ENCODE results near the gene GPS1. TPM values are rescaled to one million over a fixed set of nuclear protein-coding genes. Genes with fewer than 3 reads are reported as not detected.

Gene GPS1
- total RNA-seq, 1 donor from 2014 or later = 84.2 TPM

- DNase-seq = no peak
Observed at GRCh38 chr17:82105417-82105881, 53.8 kb downstream of the GPS1 start.

DNA sequence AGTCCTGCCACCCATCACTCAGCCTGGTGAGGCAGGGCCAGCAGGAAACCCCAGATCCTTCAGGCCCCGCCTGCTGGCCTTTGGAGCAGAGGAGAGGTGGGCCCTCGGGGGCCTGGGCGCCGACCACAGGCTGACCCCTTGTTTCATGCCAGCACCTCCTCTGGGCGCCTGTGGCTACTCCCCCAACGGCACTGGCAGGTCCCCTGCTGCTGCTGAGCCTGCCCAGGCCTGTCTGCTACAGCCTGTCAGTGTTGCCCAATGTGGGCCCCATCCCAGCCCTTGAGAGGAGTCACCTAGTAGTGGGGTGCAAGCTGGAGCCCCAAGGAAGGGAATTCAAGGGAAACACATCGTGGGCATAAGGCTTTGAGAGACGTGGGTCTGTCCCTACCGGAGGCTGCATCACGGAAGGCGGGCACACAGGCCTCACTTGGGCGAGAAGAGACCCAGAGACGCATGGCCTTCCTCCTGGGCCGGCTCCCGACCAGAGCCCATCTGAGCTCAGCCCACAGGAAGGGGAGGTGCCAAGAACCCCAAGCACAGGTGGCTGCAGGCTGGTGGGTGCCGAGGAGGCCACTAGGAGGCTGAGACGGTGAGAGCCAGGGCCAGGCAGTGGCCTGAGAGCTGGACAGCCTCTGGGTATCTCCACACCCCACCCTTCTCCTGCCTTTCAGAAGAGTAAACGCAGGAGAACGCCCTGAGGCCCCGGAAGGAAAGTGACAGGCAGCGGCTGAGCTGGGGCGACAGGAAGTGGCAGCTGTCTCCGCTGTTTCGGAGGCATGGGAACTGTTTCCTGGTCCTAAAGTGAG lies 54.4 kb downstream of the GPS1 start:
- DNase-seq = peak; percentile 72

GRCh38 chr17:82106688-82107305 lies 55.1 kb downstream of the GPS1 start:
- DNase-seq = no peak

Other genes with a start within 250 kb of the GPS1 start
- 0.17 TPM in 1 of 2 replicates, not detected in the other for gene GCGR, start 247.7 kb upstream of the GPS1 start, total RNA-seq
- gene MCRIP1, start 218.6 kb upstream of the GPS1 start, total RNA-seq = 79.9 and 138 TPM in 2 replicates
- gene PPP1R27, start 216.8 kb upstream of the GPS1 start, total RNA-seq = not detected in 2 replicates
- gene P4HB, start 191.4 kb upstream of the GPS1 start, total RNA-seq = 1,052 and 1,490 TPM in 2 replicates
- gene ARHGDIA, start 180.6 kb upstream of the GPS1 start, total RNA-seq = 195 and 495 TPM in 2 replicates
- 172 and 224 TPM in 2 replicates for gene ALYREF, start 160.3 kb upstream of the GPS1 start, total RNA-seq
- gene ANAPC11, start 160.2 kb upstream of the GPS1 start, total RNA-seq = 79.9 and 128 TPM in 2 replicates
- gene NPB, start 149.7 kb upstream of the GPS1 start, total RNA-seq = 0.28 TPM in 1 of 2 replicates, not detected in the other
- gene PCYT2, start 140.5 kb upstream of the GPS1 start, total RNA-seq = 41.0 and 80.1 TPM in 2 replicates
- gene SIRT7, start 133.7 kb upstream of the GPS1 start, total RNA-seq = 17.3 and 21.1 TPM in 2 replicates
- 19.7 and 22.4 TPM in 2 replicates for gene MAFG, start 124.2 kb upstream of the GPS1 start, total RNA-seq
- 59.4 and 97.8 TPM in 2 replicates for gene PYCR1, start 114.6 kb upstream of the GPS1 start, total RNA-seq
- not detected in 2 replicates for gene MYADML2, start 104.7 kb upstream of the GPS1 start, total RNA-seq
- 0.09 TPM in 1 of 2 replicates, not detected in the other for gene NOTUM, start 90.7 kb upstream of the GPS1 start, total RNA-seq
- gene ASPSCR1, start 74.3 kb upstream of the GPS1 start, total RNA-seq = 18.3 and 20.1 TPM in 2 replicates
- gene CENPX, start 29.0 kb upstream of the GPS1 start, total RNA-seq = 27.0 and 33.0 TPM in 2 replicates
- 15.1 and 23.3 TPM in 2 replicates for gene LRRC45, start 28.6 kb upstream of the GPS1 start, total RNA-seq
- 9.0 and 14.0 TPM in 2 replicates for gene RAC3, start 20.2 kb upstream of the GPS1 start, total RNA-seq
- 56.8 and 63.8 TPM in 2 replicates for gene DCXR, start 14.2 kb upstream of the GPS1 start, total RNA-seq
- gene RFNG, start 87 bp upstream of the GPS1 start, total RNA-seq = 22.6 and 34.9 TPM in 2 replicates
- 72.5 and 72.7 TPM in 2 replicates for gene DUS1L, start 13.9 kb downstream of the GPS1 start, total RNA-seq
- 51.1 and 216 TPM in 2 replicates for gene FASN, start 46.3 kb downstream of the GPS1 start, total RNA-seq
- 5.4 and 9.4 TPM in 2 replicates for gene CCDC57, start 160.9 kb downstream of the GPS1 start, total RNA-seq
- gene SLC16A3, start 177.1 kb downstream of the GPS1 start, total RNA-seq = 99.4 and 121 TPM in 2 replicates
- gene CSNK1D, start 221.8 kb downstream of the GPS1 start, total RNA-seq = 39.3 and 69.2 TPM in 2 replicates

Measured in dermis blood vessel endothelial cell (primary cell).